Suppressor macrophage (primary cell): ENCODE results near the gene COL23A1.

Experiments used
- DNase-seq, 4 experiments: peaks; one replicate each; pipeline ENCODE4 v3.0.0-alpha.2; 2020 to 2022

The COL23A1 gene

GRCh38 chr5:178531786-178532185, 58.4 kb downstream of the COL23A1 start:
- no peak for DNase-seq

GRCh38 chr5:178530526-178530925, 59.7 kb downstream of the COL23A1 start:
- no peak for DNase-seq

- DNase-seq, result peak; percentile 40 to 72 (median 56)
Measured at GRCh38 chr5:178529080-178529479, 61.1 kb downstream of the COL23A1 start.

GRCh38 chr5:178527458-178528307, 62.5 kb downstream of the COL23A1 start:
- DNase-seq, result no peak

GRCh38 chr5:178526773-178527457, 63.3 kb downstream of the COL23A1 start:
- DNase-seq, result no peak

GRCh38 chr5:178525906-178526732, 64.1 kb downstream of the COL23A1 start:
- no peak for DNase-seq

- no peak for DNase-seq
Measured at GRCh38 chr5:178524093-178524882, 65.9 kb downstream of the COL23A1 start.

GRCh38 chr5:178522361-178522760, 67.8 kb downstream of the COL23A1 start:
- DNase-seq, result no peak

- no peak for DNase-seq
Measured at GRCh38 chr5:178520851-178521250, 69.3 kb downstream of the COL23A1 start.

- no peak for DNase-seq
Measured at GRCh38 chr5:178519804-178520203, 70.4 kb downstream of the COL23A1 start.

GRCh38 chr5:178519155-178519554, 71.0 kb downstream of the COL23A1 start:
- DNase-seq, result no peak

GRCh38 chr5:178516504-178517235, 73.5 kb downstream of the COL23A1 start:
- DNase-seq, result no peak

- no peak for DNase-seq
Measured at GRCh38 chr5:178515776-178516503, 74.3 kb downstream of the COL23A1 start.

- no peak for DNase-seq
Measured at GRCh38 chr5:178514851-178515418, 75.3 kb downstream of the COL23A1 start.

- no peak for DNase-seq
Measured at GRCh38 chr5:178511172-178511571, 79.0 kb downstream of the COL23A1 start.

GRCh38 chr5:178509491-178510057, 80.6 kb downstream of the COL23A1 start:
- DNase-seq, result peak in 1 of 4 experiments; percentile 23

- no peak for DNase-seq
Measured at GRCh38 chr5:178507151-178507932, 82.9 kb downstream of the COL23A1 start.

- no peak for DNase-seq
Measured at GRCh38 chr5:178505639-178506407, 84.4 kb downstream of the COL23A1 start.
